ENCODE data around the gene RASIP1.
"Not testable (repeated sequence)": the region's sequence is repeated elsewhere in the genome, so short reads cannot be mapped to it uniquely, and the experiment has no call there.

RASIP1 gene, protein sequence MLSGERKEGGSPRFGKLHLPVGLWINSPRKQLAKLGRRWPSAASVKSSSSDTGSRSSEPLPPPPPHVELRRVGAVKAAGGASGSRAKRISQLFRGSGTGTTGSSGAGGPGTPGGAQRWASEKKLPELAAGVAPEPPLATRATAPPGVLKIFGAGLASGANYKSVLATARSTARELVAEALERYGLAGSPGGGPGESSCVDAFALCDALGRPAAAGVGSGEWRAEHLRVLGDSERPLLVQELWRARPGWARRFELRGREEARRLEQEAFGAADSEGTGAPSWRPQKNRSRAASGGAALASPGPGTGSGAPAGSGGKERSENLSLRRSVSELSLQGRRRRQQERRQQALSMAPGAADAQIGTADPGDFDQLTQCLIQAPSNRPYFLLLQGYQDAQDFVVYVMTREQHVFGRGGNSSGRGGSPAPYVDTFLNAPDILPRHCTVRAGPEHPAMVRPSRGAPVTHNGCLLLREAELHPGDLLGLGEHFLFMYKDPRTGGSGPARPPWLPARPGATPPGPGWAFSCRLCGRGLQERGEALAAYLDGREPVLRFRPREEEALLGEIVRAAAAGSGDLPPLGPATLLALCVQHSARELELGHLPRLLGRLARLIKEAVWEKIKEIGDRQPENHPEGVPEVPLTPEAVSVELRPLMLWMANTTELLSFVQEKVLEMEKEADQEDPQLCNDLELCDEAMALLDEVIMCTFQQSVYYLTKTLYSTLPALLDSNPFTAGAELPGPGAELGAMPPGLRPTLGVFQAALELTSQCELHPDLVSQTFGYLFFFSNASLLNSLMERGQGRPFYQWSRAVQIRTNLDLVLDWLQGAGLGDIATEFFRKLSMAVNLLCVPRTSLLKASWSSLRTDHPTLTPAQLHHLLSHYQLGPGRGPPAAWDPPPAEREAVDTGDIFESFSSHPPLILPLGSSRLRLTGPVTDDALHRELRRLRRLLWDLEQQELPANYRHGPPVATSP

GRCh38 chr19:48740164-48740972 lies at the start of gene RASIP1:
Gene RASIP1, minus strand, starts transcription at chr19:48740610. Its CDS starts 328 bp downstream, at chr19:48740282.
- TF ChIP-seq ZNF274 (IDR thresholded peaks at IDR 0.05; ENCODE audit: low read depth, low read length) = no peak
- no peak within 1 kb of the TSS for H3K4me3 ChIP-seq (ENCODE audit: low read length)

GRCh38 chr19:48787331-48787730 lies 46.9 kb upstream of the RASIP1 start:
- H3K4me3 ChIP-seq (ENCODE audit: low read length) = not testable (repeated sequence)

GRCh38 chr19:48786422-48786821 lies 46.0 kb upstream of the RASIP1 start:
- H3K4me3 ChIP-seq (ENCODE audit: low read length) = not testable (repeated sequence)

GRCh38 chr19:48784527-48784926 lies 44.1 kb upstream of the RASIP1 start:
- H3K4me3 ChIP-seq (ENCODE audit: low read length) = no peak overlapping the region
- no peak for TF ChIP-seq ZNF274 (IDR thresholded peaks at IDR 0.05; ENCODE audit: low read depth, low read length)

GRCh38 chr19:48780631-48781391 lies 40.4 kb upstream of the RASIP1 start:
- H3K4me3 ChIP-seq (ENCODE audit: low read length) = no peak overlapping the region
- TF ChIP-seq ZNF274 (IDR thresholded peaks at IDR 0.05; ENCODE audit: low read depth, low read length) = no peak

DNA sequence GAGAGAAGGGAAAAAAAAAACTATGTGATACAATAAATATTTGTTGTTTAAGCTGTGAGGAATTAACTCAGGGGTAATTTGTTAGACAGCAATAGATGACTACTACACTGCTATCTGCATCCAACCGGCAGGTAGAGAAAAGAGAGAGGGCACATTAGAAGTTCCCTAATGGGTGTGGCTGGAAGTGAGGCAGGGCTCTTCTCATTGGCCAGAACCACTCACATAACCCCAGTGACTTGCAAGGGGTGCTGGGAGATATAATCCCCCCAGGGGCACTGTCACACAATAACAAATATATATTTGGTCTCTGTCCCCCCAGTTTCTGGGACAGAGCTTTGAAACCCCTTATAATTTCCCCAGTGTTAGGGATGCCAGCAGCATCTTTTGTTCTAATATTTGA lies 39.2 kb upstream of the RASIP1 start:
- TF ChIP-seq ZNF274 (IDR thresholded peaks at IDR 0.05; ENCODE audit: low read depth, low read length) = no peak
- H3K4me3 ChIP-seq (ENCODE audit: low read length) = no peak overlapping the region

DNA sequence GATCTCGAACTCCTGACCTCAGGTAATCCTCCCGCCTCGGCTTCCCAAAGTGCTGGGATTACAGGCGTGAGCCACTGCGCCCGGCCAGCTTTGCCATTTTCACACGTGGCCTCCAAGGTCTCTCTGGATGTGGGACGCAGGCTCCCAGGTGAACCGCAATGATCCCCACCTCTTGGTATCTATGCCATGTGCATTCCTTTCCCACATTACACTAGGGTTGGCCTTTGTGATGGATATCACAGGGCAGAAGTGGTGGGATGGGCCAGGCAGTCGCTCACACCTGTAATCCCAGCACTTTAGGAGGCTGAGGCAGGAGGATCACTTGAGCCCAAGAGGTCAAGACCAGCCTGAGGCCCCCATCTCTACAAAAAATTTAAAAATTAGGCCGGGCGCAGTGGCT lies 37.3 kb upstream of the RASIP1 start:
- no peak for TF ChIP-seq ZNF274 (IDR thresholded peaks at IDR 0.05; ENCODE audit: low read depth, low read length)
- H3K4me3 ChIP-seq (ENCODE audit: low read length) = no peak overlapping the region

DNA sequence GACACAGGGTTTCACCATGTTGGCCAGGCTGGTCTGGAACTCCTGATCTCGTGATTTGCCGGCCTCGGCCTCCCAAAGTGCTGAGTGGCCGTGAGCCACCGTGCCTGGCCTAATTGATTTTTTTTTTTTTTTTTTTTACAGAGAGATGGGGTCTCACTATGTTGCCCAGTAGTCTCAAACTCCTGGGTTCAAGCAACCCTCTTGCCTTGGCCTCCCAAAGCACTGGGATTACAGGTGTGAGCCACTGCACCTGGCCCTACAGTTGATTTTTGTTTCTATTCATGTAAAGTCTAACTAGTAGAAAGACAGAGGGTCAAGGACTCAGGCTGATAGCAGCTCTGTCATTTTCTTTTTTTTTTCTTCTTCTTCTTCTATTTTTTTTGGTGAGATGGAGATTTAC lies 36.7 kb upstream of the RASIP1 start:
- no peak for TF ChIP-seq ZNF274 (IDR thresholded peaks at IDR 0.05; ENCODE audit: low read depth, low read length)
- no peak overlapping the region for H3K4me3 ChIP-seq (ENCODE audit: low read length)

DNA sequence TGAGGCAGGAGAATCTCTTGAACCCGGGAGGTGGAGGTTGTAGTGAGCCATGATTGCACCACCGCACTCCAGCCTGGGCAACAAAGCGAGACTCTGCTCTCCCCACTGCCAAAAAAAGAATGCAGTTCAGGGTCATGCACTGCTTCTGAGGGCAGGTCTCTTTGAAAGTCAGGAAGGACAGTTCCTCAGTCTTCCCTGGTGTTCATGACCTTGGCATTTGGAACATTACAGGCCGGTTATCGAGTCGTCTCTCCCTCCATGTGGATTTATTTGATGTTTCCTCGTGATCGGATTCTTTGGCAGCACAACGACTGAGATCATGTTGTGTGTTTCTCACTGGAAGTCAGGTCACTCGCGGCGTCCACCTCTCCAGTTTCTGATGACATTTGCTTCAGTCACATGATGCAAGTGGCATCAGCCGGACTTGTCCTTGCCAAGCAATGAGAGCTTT lies 32.1 kb upstream of the RASIP1 start:
- H3K4me3 ChIP-seq (ENCODE audit: low read length) = no peak overlapping the region
- TF ChIP-seq ZNF274 (IDR thresholded peaks at IDR 0.05; ENCODE audit: low read depth, low read length) = no peak

DNA sequence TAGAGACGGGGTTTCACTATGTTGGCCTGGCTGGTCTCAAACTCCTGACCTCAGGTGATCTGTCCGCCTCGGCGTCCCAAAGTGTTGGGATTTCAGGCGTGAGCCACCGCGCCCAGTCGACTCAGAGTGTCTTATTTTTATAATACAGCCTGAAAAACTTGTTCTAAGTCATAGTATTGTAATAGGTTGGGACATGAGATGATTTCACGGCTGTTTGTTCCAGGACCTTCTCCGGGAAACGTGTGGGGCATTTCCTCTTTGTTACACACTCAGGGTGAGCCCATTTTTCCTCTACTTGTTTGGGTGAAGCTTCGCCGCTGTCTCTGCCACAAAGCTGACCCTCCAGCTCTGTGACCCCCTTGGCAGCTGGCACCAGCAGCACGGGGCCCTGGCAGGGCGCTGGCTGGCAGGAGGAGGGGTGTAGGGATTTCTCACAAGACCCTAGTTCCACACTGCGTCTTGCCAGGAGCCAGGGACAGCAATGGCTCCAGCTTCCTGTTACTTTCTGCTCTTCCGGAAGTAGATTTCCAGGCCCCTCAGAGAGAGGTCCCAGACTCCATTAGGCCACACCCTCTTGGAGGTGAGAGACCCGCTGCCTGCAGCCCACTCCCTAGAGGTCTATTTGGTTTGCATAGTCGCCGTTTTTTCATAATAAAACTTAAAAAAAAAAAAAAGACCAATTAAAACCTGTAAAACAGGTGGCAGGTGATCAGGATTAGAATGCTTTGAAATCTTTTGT lies 30.5 kb upstream of the RASIP1 start:
- no peak for TF ChIP-seq ZNF274 (IDR thresholded peaks at IDR 0.05; ENCODE audit: low read depth, low read length)
- no peak overlapping the region for H3K4me3 ChIP-seq (ENCODE audit: low read length)

GRCh38 chr19:48770266-48770665 lies 29.9 kb upstream of the RASIP1 start:
- no peak overlapping the region for H3K4me3 ChIP-seq (ENCODE audit: low read length)
- no peak for TF ChIP-seq ZNF274 (IDR thresholded peaks at IDR 0.05; ENCODE audit: low read depth, low read length)

GRCh38 chr19:48768994-48769713 lies 28.7 kb upstream of the RASIP1 start:
- no peak overlapping the region for H3K4me3 ChIP-seq (ENCODE audit: low read length)
- TF ChIP-seq ZNF274 (IDR thresholded peaks at IDR 0.05; ENCODE audit: low read depth, low read length) = no peak

GRCh38 chr19:48768171-48768753 lies 27.9 kb upstream of the RASIP1 start:
- not testable (repeated sequence) for H3K4me3 ChIP-seq (ENCODE audit: low read length)

DNA sequence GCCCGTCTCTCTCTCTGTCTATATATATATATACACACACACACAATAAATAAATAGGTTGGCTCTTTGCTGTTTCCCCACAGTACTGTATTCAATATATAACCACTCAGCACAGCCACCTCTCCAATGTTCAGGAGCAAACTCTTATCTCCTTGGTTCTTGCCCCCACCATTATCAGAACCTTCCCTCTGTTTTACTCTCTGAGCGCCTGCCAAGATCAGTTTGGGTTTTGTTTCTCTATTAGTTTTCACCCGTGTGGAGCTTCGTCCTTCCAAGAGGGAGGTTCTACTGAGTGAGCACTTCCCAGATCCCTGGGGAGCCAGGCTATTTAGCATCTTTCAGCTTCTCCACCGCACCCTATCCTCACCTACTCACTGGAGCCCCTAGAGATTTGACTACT lies 25.4 kb upstream of the RASIP1 start:
- not testable (repeated sequence) for H3K4me3 ChIP-seq (ENCODE audit: low read length)

Data from GM08714 (cell line).